Measurements from ENCODE around the gene CD4.
"Not testable (repeated sequence)": the region's sequence is repeated elsewhere in the genome, so short reads cannot be mapped to it uniquely, and the experiment has no call there.

CD4 gene

GRCh38 chr12:6869049-6870021, 80.0 kb downstream of the CD4 start:
- DNase-seq, result peak; percentile 86 to 88

- not testable (repeated sequence) for DNase-seq
These were observed 81.0 kb downstream of the CD4 start for GRCh38 chr12:6870304-6870703.

Data from activated T-cell treated with anti-CD3 and anti-CD28 coated beads, Interleukin-2, amount 50 U/mL, for 48 hours (primary cell).